Jurkat, Clone E6-1 (cell line): ENCODE measurements around the gene ERGIC3.

Source experiments
- DNase-seq: peaks from one replicate; pipeline ENCODE4 v3.0.0-alpha.2; 2011; ENCODE audit warnings: low read depth, low spot score
- H3K4me3 ChIP-seq: 2 replicates; pipeline ENCODE4 v1.5.1; 2011; ENCODE audit warnings: mild to moderate bottlenecking, low read length, control low read depth, moderate library complexity

ERGIC3 gene

GRCh38 chr20:35604449-35604747 is 62.5 kb downstream of the ERGIC3 start:
- H3K4me3 ChIP-seq: no peak overlapping the region
- DNase-seq: no peak

GRCh38 chr20:35606127-35606526 is 64.2 kb downstream of the ERGIC3 start:
- H3K4me3 ChIP-seq: no peak overlapping the region
- no peak for DNase-seq
